K562 (cell line): ENCODE results near the gene GULP1. TPM values are rescaled to one million over a fixed set of nuclear protein-coding genes. Genes with fewer than 3 reads are reported as not detected.

Experiments
- ATAC-seq: fragments of 200-7000 bp; cut with Tn5 transposase; 3 replicates; pipeline ENCODE4 v1.9.1; 2020; ENCODE audit warnings: moderate library complexity
- BruUV-seq: library from RNA; stranded (reverse); fragments of 400-500 nt; replicated peaks from 2 replicates; lab custom pipeline; 2021; lab: Mats Ljungman, UMichigan
- CTCF ChIA-PET: fragments of 300-600 bp; formaldehyde crosslinking; extraction: SDS; loops from one replicate; lab custom pipeline; 2021; ENCODE audit warnings: low intra/inter-chr PET ratio; lab: Yijun Ruan, JAX
- POLR2A ChIA-PET: fragments of 300-600, 350-650 bp; sonication (Branson Sonifier 250); formaldehyde crosslinking; extraction: SDS; loops from one replicate; lab custom pipeline; 2021; ENCODE audit warnings: antibody characterized with exemption, inconsistent platforms; lab: Yijun Ruan, JAX
- DNase-seq, 4 experiments: peaks; one replicate each; pipeline versions ENCODE4 v3.0.0 to v3.0.0-alpha.2; 2011 to 2018; ENCODE audit warnings: low spot score in 3 of 4, mixed read lengths in 3 of 4; ENCODE audit errors: extremely low read depth in 1 of 4
- FAIRE-seq: peaks from 2 replicates; lab custom pipeline; 2011; peaks lifted over from hg19 to GRCh38; lab: Jason Lieb, UNC
- H2AFZ ChIP-seq: 2 replicates; pipeline ENCODE4 v1.6.0; 2011; ENCODE audit warnings: low read depth, low read length, control low read depth, inconsistent platforms
- H3K27ac ChIP-seq: fragments of 200-600 bp; 3 replicates; pipeline ENCODE4 v1.8.0; 2011; ENCODE audit warnings: low read depth, mild to moderate bottlenecking, control low read depth, inconsistent platforms, low read length, moderate library complexity, mixed read lengths; ENCODE audit errors: extremely low read depth
- H3K27me3 ChIP-seq, 2 experiments: fragments of 300-600 bp in 1 of 2; 2 replicates in 1 of 2; 3 replicates in 1 of 2; pipeline versions ENCODE4 v1.6.0 to v1.8.0; 2011; ENCODE audit warnings: inconsistent platforms in 2 of 2, low read length in 2 of 2, mild to moderate bottlenecking in 1 of 2, mixed read lengths in 1 of 2, moderate library complexity in 1 of 2; ENCODE audit not compliant: control insufficient read depth in 2 of 2, insufficient read depth in 2 of 2
- H3K36me3 ChIP-seq: fragments of 300-600 bp; 3 replicates; pipeline ENCODE4 v1.8.0; 2011; ENCODE audit warnings: mild to moderate bottlenecking, low read length, inconsistent platforms; ENCODE audit not compliant: control insufficient read depth, insufficient read depth
- H3K4me1 ChIP-seq, 2 experiments: fragments of 200-600 bp in 1 of 2; replicated peaks in 1 of 2; 2 replicates in 1 of 2; 3 replicates in 1 of 2; pipeline versions ENCODE4 v1.5.1 to v1.8.0; 2011; ENCODE audit warnings: inconsistent platforms in 2 of 2, low read length in 2 of 2, mild to moderate bottlenecking in 1 of 2, mixed read lengths in 1 of 2, moderate library complexity in 1 of 2; ENCODE audit not compliant: control insufficient read depth in 2 of 2, insufficient read depth in 2 of 2
- H3K4me2 ChIP-seq: 2 replicates; pipeline ENCODE4 v1.6.1; 2011; ENCODE audit warnings: low read length, control low read depth, inconsistent platforms, mixed read lengths; ENCODE audit not compliant: insufficient read depth
- H3K4me3 ChIP-seq: fragments of 200-600 bp; sonication (generic), shearing (Covaris generic); 2 replicates; pipeline ENCODE4 v1.5.1; 2016; ENCODE audit warnings: control low read depth, inconsistent platforms
- H3K79me2 ChIP-seq: fragments of 200-600 bp; 3 replicates; pipeline ENCODE4 v1.8.0; 2011; ENCODE audit warnings: low read length, inconsistent platforms; ENCODE audit not compliant: control insufficient read depth, insufficient read depth
- H3K9ac ChIP-seq, 2 experiments: 2 replicates each; pipeline versions ENCODE4 v1.6.0 to v1.6.1; 2011; ENCODE audit warnings: low read depth in 2 of 2, low read length in 2 of 2, control low read depth in 1 of 2, inconsistent platforms in 1 of 2, mild to moderate bottlenecking in 1 of 2, mixed read lengths in 1 of 2; ENCODE audit not compliant: insufficient read depth in 1 of 2
- H3K9me1 ChIP-seq: one replicate; pipeline ENCODE4 v1.6.0; 2011; ENCODE audit warnings: inconsistent platforms, mild to moderate bottlenecking, low read length, moderate library complexity; ENCODE audit not compliant: control insufficient read depth, insufficient read depth
- H3K9me3 ChIP-seq: replicated peaks from 2 replicates; pipeline ENCODE4 v1.5.1; 2011; ENCODE audit warnings: low read depth, low read length, inconsistent platforms; ENCODE audit not compliant: control insufficient read depth, insufficient read depth
- H4K20me1 ChIP-seq: replicated peaks from 2 replicates; pipeline ENCODE4 v1.6.1; 2011; ENCODE audit warnings: low read length, inconsistent platforms, mixed read lengths; ENCODE audit not compliant: control insufficient read depth, insufficient read depth
- ZBTB33 ChIP-seq: sonication (generic); formaldehyde crosslinking; IDR thresholded peaks from 2 replicates; pipeline ENCODE4 v1.8.1; 2023; ENCODE audit warnings: mild to moderate bottlenecking, missing genetic modification reagents
- in situ Hi-C: fragments of 300-500 bp; cut with MboI; formaldehyde crosslinking; loops from 4 replicates; pipeline ENCODE4 v1.15.0; 2018; ENCODE audit warnings: inconsistent platforms, mixed read lengths
- intact Hi-C: fragments of 100-400 bp; cut with micrococcal nuclease; formaldehyde crosslinking; loops from 2 replicates; pipeline ENCODE4 v1.14.2; 2022
- polyA plus RNA-seq, 8 experiments: library from polyadenylated mRNA; depleted of rRNA in 4 of 8; stranded (reverse) in 5 of 8; unstranded in 3 of 8; fragments of >200 nt; fragmentation: Nextera tagmentation in 2 of 8; fragmentation: Illumina TruSeq in 1 of 8; extraction: Ambion mirVana in 2 of 8; extraction: Trizol in 1 of 8; gene quantifications; 2 replicates each; pipeline versions ENCODE4 v1.2.1 to v1.2.3, GENCODE V29; 2011 to 2014; ENCODE audit warnings: inconsistent platforms in 1 of 8, missing spikeins in 1 of 8
- total RNA-seq, 7 experiments: library from RNA; depleted of rRNA in 6 of 7; stranded (reverse); fragments of >200 nt in 6 of 7; fragmentation: Illumina TruSeq in 2 of 7; extraction: Trizol in 2 of 7; gene quantifications; 2 replicates each; pipeline versions ENCODE4 v1.2.1 to v1.2.3, GENCODE V29; 2011 to 2021; ENCODE audit warnings: low replicate concordance in 1 of 7

Gene GULP1
- total and polyA plus RNA-seq, 9 of the 15 experiments (the other 6 are each of a cell fraction or from before 2014, with no cell fraction given): 8.5 to 25.3 (median 19.5) TPM

- H3K4me2 ChIP-seq: no peak overlapping the region
- no peaks in the 10 kb centered on the region for H3K9me1 ChIP-seq
- no peak overlapping the region for H3K9ac ChIP-seq
- intact Hi-C loops: no loop called here
- H3K36me3 ChIP-seq: no peaks in the 10 kb centered on the region
- no peaks in the 10 kb centered on the region for H4K20me1 ChIP-seq
- ATAC-seq (no peak), FAIRE-seq (no peak), DNase-seq (no peak)
- H3K27ac ChIP-seq: no peak overlapping the region
- no peaks in the 10 kb centered on the region for H3K4me1 ChIP-seq
- CTCF ChIA-PET: no interaction called here
- H3K4me3 ChIP-seq: no peak overlapping the region
- TF ChIP-seq ZBTB33: no peak
- TF ChIP-seq, all 486 proteins: peak for 0
- in situ Hi-C loops: no loop called here
- POLR2A ChIA-PET: no interaction called here
- Histone ChIP-seq H3K79me2 (no peaks in the 10 kb centered on the region), H3K9me3 (no peaks in the 10 kb centered on the region), H2AFZ (no peak overlapping the region), H3K27me3 (no peaks in the 10 kb centered on the region)
- no TSS peak for BruUV-seq
Measured at GRCh38 chr2:188629753-188630527, 338.3 kb downstream of the GULP1 start.
